Aorta (tissue), 5 donors: ENCODE results near the gene EPHB6. TPM values are rescaled to one million over a fixed set of nuclear protein-coding genes. Genes with fewer than 3 reads are reported as not detected.

Source experiments
- ATAC-seq: fragments of 200-7000 bp; cut with Tn5 transposase; one replicate; pipeline ENCODE4 v1.9.1; 2022; ENCODE audit warnings: moderate library complexity; ENCODE audit not compliant: low FRiP score
- DNase-seq, 2 donors: peaks; one replicate each; pipeline ENCODE4 v3.0.0-alpha.2; 2020
- H3K27ac ChIP-seq, 2 donors: one replicate each; pipeline ENCODE4 v1.5.1; 2013; ENCODE audit warnings: low read length in 2 of 2, mild to moderate bottlenecking in 2 of 2, moderate library complexity in 2 of 2, control low read depth in 1 of 2, inconsistent platforms in 1 of 2, low read depth in 1 of 2
- H3K27me3 ChIP-seq, 2 donors: one replicate each; pipeline ENCODE4 v1.6.1; 2013; ENCODE audit warnings: control low read depth in 1 of 2, low read length in 1 of 2, mild to moderate bottlenecking in 1 of 2, moderate library complexity in 1 of 2; ENCODE audit not compliant: insufficient read depth in 2 of 2, control insufficient read depth in 1 of 2
- H3K36me3 ChIP-seq, 2 donors: one replicate each; pipeline ENCODE4 v1.6.1; 2013; ENCODE audit warnings: control low read depth in 1 of 2, low read length in 1 of 2, mild to moderate bottlenecking in 1 of 2; ENCODE audit not compliant: insufficient read depth in 2 of 2, control insufficient read depth in 1 of 2
- H3K4me1 ChIP-seq, 2 donors: one replicate each; pipeline ENCODE4 v1.6.1; 2013; ENCODE audit warnings: low read length in 2 of 2, control low read depth in 1 of 2, mild to moderate bottlenecking in 1 of 2, moderate library complexity in 1 of 2; ENCODE audit not compliant: insufficient read depth in 2 of 2, control insufficient read depth in 1 of 2
- H3K4me3 ChIP-seq, 2 donors: one replicate each; pipeline ENCODE4 v1.5.1; 2013; ENCODE audit warnings: low read length in 2 of 2, control low read depth in 1 of 2, mild to moderate bottlenecking in 1 of 2
- H3K9me3 ChIP-seq: one replicate; pipeline ENCODE4 v1.6.1; 2013; ENCODE audit warnings: mild to moderate bottlenecking, low read length; ENCODE audit not compliant: control insufficient read depth
- WGBS, 2 donors: extraction: QIAGEN DNeasy Blood & Tissue Kit; methylation state at CpG; one replicate each; pipeline ENCODE4 v1.1.7; 2013; 5-methylcytosine and 5-hydroxymethylcytosine counted together
- intact Hi-C, 2 donors: fragments of 100-400 bp; cut with DNase I; formaldehyde crosslinking; loops; one replicate each; pipeline versions ENCODE4 v1.14.2 to v1.15.0; 2022
- polyA plus RNA-seq, 2 donors: library from polyadenylated mRNA; stranded (reverse); fragments of 200-250 nt; gene quantifications; one replicate each; pipeline ENCODE4 v1.2.3, GENCODE V29; 2013
- total RNA-seq, 2 donors: library from RNA; stranded (reverse); fragmentation: NEBNext Ultra II Directional; extraction: Animal tissue kit (Norgen Biotek cat#: 25700); gene quantifications; one replicate each; pipeline ENCODE4 v1.2.1, GENCODE V29; 2021
- donor health status: healthy with polysubstance abuse.
- donor health status: Bipolar disorder and iron deficiency.
- donor health status: DM: no; HTN: no; CAD: no.
- donor health status: DM: no; HTN: no; CAD: no.
- donor health status: DM: yes; HTN: yes; CAD: no.

EPHB6 gene
- total and polyA plus RNA-seq, 4 donors: 11.6 to 125 (median 14.9) TPM

GRCh38 chr7:142811154-142811737, 43.6 kb upstream of the EPHB6 start:
- Histone ChIP-seq H3K27ac (no peak overlapping the region), H3K27me3 (no peaks in the 10 kb centered on the region), H3K36me3 (no peaks in the 10 kb centered on the region), H3K9me3 (no peaks in the 10 kb centered on the region), H3K4me3 (no peak overlapping the region), H3K4me1 (no peaks in the 10 kb centered on the region)
- DNase-seq (no peak), ATAC-seq (no peak)
- WGBS, 2 donors: 26 to 30% methylated on average over 6 of the region's 6 CpGs
- intact Hi-C loops: no loop called here

GRCh38 chr7:142812437-142813215, 42.2 kb upstream of the EPHB6 start:
- Histone ChIP-seq H3K27ac (no peak overlapping the region), H3K4me3 (no peak overlapping the region), H3K4me1 (no peaks in the 10 kb centered on the region), H3K9me3 (no peaks in the 10 kb centered on the region), H3K27me3 (no peaks in the 10 kb centered on the region), H3K36me3 (no peaks in the 10 kb centered on the region)
- intact Hi-C loops: no loop called here
- DNase-seq (no peak), ATAC-seq (no peak)
- WGBS, 2 donors: 38 to 51% methylated on average over 7 of the region's 7 CpGs

- no peak for ATAC-seq
- H3K4me3 ChIP-seq: no peak overlapping the region
- WGBS, 2 donors: 4 to 35% methylated on average over 2 of the region's 2 CpGs
- intact Hi-C loops: no loop called here
- no peak overlapping the region for H3K27ac ChIP-seq
- no peaks in the 10 kb centered on the region for H3K27me3 ChIP-seq
- H3K9me3 ChIP-seq: no peaks in the 10 kb centered on the region
- H3K4me1 ChIP-seq: no peaks in the 10 kb centered on the region
- H3K36me3 ChIP-seq: no peaks in the 10 kb centered on the region
- DNase-seq: no peak
These were observed 41.6 kb upstream of the EPHB6 start for GRCh38 chr7:142813226-142813625.

GRCh38 chr7:142813699-142814098, 41.2 kb upstream of the EPHB6 start:
- Histone ChIP-seq H3K36me3 (no peaks in the 10 kb centered on the region), H3K9me3 (no peaks in the 10 kb centered on the region), H3K27me3 (no peaks in the 10 kb centered on the region), H3K4me3 (no peak overlapping the region), H3K4me1 (no peaks in the 10 kb centered on the region), H3K27ac (no peak overlapping the region)
- DNase-seq (no peak), ATAC-seq (no peak)
- WGBS, 2 donors: 54 to 67% methylated on average over 1 of the region's 1 CpG
- intact Hi-C loops: no loop called here

GRCh38 chr7:142814451-142814850, 40.4 kb upstream of the EPHB6 start:
- Histone ChIP-seq H3K4me3 (no peak overlapping the region), H3K27me3 (no peaks in the 10 kb centered on the region), H3K27ac (no peak overlapping the region), H3K9me3 (no peaks in the 10 kb centered on the region), H3K36me3 (no peaks in the 10 kb centered on the region), H3K4me1 (no peaks in the 10 kb centered on the region)
- DNase-seq: no peak
- no peak for ATAC-seq
- intact Hi-C loops: no loop called here
- 68 to 73% methylated on average over 2 of the region's 2 CpGs for WGBS, 2 donors

- no peaks in the 10 kb centered on the region for H3K4me1 ChIP-seq
- DNase-seq (no peak), ATAC-seq (no peak)
- no peaks in the 10 kb centered on the region for H3K27me3 ChIP-seq
- no peaks in the 10 kb centered on the region for H3K9me3 ChIP-seq
- no peak overlapping the region for H3K4me3 ChIP-seq
- no peaks in the 10 kb centered on the region for H3K36me3 ChIP-seq
- intact Hi-C loops: no loop called here
- WGBS, 2 donors: 70% methylated on average over 3 of the region's 3 CpGs
- H3K27ac ChIP-seq: no peak overlapping the region
These were observed 39.7 kb upstream of the EPHB6 start for GRCh38 chr7:142815134-142815533.

GRCh38 chr7:142817506-142817905, 37.4 kb upstream of the EPHB6 start:
- H3K36me3 ChIP-seq: no peaks in the 10 kb centered on the region
- H3K9me3 ChIP-seq: peaks cover 2% of the 10 kb centered on the region
- no peak overlapping the region for H3K4me3 ChIP-seq
- H3K4me1 ChIP-seq: no peaks in the 10 kb centered on the region
- 39% methylated on average over 2 of the region's 2 CpGs for WGBS, 2 donors
- no peak for ATAC-seq
- no peaks in the 10 kb centered on the region for H3K27me3 ChIP-seq
- no peak overlapping the region for H3K27ac ChIP-seq
- intact Hi-C loops: no loop called here
- no peak for DNase-seq

- H3K9me3 ChIP-seq: peaks cover 2% of the 10 kb centered on the region
- H3K27me3 ChIP-seq: no peaks in the 10 kb centered on the region
- H3K4me1 ChIP-seq: no peaks in the 10 kb centered on the region
- no peak overlapping the region for H3K4me3 ChIP-seq
- ATAC-seq (no peak), DNase-seq (no peak)
- no peak overlapping the region for H3K27ac ChIP-seq
- intact Hi-C loops: no loop called here
- 77 to 83% methylated on average over 5 of the region's 5 CpGs for WGBS, 2 donors
- H3K36me3 ChIP-seq: no peaks in the 10 kb centered on the region
These were observed 35.3 kb upstream of the EPHB6 start for GRCh38 chr7:142819530-142819929.

GRCh38 chr7:142822714-142823113, 32.2 kb upstream of the EPHB6 start:
- DNase-seq: no peak
- Histone ChIP-seq H3K27ac (no peak overlapping the region), H3K36me3 (no peaks in the 10 kb centered on the region), H3K27me3 (no peaks in the 10 kb centered on the region), H3K4me1 (no peaks in the 10 kb centered on the region), H3K4me3 (no peak overlapping the region), H3K9me3 (peaks cover 3% of the 10 kb centered on the region)
- 0 to 55% methylated on average over 1 of the region's 1 CpG for WGBS, 2 donors
- no peak for ATAC-seq
- intact Hi-C loops: loop anchor here in 1 of 2 donors (2.0 kb wide), 1 partner anchor 48 kb away; no protein-coding TSS in a partner anchor
